Panc1 (cell line): ENCODE data around the gene FUBP1.

Source experiments
- POLR2AphosphoS5 ChIP-seq: IDR thresholded peaks from 2 replicates; pipeline ENCODE4 v1.6.1; 2012; ENCODE audit warnings: mild to moderate bottlenecking, low read depth, low read length, moderate library complexity
- TF ChIP-seq, protein P1 (sequence below): fragments of 450-650 bp; IDR thresholded peaks from 2 replicates; pipeline ENCODE4 v1.5.1; 2017; ENCODE audit warnings: mild to moderate bottlenecking

GRCh38 chr1:78005755-78006154, 26.9 kb upstream of the FUBP1 start:
- TF ChIP-seq, protein P1, sequence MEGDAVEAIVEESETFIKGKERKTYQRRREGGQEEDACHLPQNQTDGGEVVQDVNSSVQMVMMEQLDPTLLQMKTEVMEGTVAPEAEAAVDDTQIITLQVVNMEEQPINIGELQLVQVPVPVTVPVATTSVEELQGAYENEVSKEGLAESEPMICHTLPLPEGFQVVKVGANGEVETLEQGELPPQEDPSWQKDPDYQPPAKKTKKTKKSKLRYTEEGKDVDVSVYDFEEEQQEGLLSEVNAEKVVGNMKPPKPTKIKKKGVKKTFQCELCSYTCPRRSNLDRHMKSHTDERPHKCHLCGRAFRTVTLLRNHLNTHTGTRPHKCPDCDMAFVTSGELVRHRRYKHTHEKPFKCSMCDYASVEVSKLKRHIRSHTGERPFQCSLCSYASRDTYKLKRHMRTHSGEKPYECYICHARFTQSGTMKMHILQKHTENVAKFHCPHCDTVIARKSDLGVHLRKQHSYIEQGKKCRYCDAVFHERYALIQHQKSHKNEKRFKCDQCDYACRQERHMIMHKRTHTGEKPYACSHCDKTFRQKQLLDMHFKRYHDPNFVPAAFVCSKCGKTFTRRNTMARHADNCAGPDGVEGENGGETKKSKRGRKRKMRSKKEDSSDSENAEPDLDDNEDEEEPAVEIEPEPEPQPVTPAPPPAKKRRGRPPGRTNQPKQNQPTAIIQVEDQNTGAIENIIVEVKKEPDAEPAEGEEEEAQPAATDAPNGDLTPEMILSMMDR, result no peak
- no peak for TF ChIP-seq POLR2AphosphoS5
